Activated CD8-positive, alpha-beta memory T cell treated with anti-CD3 and anti-CD28 coated beads, Interleukin-2, amount 50 U/mL, for 4 hours (primary cell): ENCODE data around the gene SLC2A4RG.
"Not testable (repeated sequence)": the region's sequence is repeated elsewhere in the genome, so short reads cannot be mapped to it uniquely, and the experiment has no call there.

Source experiments
- DNase-seq: peaks from one replicate; pipeline ENCODE4 v3.0.0-alpha.2; 2020

The SLC2A4RG gene

DNA sequence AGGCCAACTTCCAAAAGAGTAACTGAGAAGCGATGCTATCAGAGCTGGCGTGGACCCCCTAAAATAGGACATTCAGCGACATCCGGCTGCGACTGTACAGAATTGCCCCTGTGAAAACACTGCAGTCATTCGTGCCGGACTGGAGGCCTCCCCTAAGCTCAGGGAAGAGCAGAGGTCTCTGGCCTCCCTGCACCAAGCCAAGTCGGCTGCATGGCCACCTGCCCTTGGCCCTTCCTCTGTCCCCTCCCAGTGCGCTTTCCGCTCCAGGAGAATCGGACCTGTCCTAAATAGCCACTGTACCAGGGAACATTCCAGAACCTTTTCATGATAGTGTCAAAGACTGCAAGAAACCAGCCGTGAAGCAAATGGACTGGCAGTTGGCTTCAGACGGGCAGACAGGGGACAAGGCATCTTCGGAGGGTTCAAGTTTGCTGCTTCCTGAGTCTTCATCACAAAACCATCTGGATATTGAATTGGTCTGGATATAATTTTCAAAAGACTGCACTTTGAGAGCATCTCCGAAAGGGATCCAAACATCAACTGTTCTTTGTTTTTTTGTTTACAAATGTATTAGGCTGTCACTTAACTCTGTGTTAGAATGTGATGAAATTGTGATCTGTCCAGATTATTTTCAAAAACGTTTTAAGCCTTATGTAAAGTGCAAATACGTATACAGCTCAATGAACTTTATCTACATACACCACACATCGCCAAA is 16.5 kb downstream of the SLC2A4RG start:
- no peak for DNase-seq

DNA sequence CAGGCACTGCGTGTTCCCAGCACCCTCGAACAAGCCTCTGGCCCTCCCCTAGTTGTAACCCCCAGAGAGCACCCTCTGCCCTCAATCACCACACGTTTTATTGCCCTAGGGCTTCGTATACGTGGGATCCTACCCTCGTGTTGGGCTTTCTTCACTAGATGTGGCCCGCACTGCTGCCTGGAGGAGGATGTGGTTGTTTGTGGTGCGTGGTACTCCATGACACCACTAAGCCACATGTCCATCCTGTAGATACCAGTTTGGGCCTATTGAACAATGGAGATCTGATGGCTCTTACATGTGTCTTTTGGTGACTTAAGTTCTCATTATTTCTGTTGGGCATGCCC is 17.0 kb downstream of the SLC2A4RG start:
- no peak for DNase-seq

GRCh38 chr20:63758152-63758551 is 18.6 kb downstream of the SLC2A4RG start:
- no peak for DNase-seq

GRCh38 chr20:63759377-63759901 is 19.9 kb downstream of the SLC2A4RG start:
- DNase-seq = no peak

DNA sequence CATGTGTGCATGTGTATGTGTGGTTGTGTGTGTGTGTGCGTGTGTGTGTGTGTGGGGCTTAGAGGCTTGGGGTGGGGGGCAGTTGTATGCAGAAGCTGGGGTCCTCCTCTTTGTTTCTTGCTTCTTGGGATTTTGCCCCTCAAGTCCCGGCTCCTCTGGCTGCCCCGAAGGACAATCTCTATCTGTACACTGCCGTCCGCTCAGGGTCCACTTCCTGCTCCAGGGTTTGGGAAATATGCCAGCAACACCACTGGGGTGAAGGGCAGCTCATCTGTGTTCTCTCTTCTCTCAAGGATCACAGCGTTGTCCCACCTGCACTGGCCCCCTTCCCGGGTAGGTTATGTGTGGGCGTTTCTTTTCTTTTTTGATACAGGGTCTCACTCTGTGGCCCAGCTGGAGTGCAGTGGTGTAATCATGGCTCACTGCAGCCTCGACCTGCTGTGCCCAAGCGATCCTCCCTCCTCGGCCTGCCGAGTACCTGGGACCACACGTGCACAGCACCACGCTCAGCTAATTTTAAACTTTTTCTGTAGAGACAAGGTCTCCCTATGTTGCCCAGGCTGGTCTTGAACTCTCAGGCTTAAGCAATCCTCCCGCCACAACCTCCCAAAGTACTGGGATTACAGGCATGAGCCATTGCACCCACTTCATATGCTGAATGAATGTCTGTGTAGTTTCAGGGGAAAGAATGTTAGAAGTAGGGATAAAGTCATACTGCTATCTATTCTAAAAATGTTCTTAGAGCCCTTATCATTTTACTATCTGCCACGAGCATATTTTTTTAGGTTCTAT is 25.7 kb downstream of the SLC2A4RG start:
- no peak for DNase-seq

GRCh38 chr20:63765902-63766301 is 26.3 kb downstream of the SLC2A4RG start:
- DNase-seq = no peak

- no peak for DNase-seq
Measured at GRCh38 chr20:63766695-63767426, 27.3 kb downstream of the SLC2A4RG start.

- no peak for DNase-seq
Measured at GRCh38 chr20:63767456-63767855, 27.9 kb downstream of the SLC2A4RG start.

DNA sequence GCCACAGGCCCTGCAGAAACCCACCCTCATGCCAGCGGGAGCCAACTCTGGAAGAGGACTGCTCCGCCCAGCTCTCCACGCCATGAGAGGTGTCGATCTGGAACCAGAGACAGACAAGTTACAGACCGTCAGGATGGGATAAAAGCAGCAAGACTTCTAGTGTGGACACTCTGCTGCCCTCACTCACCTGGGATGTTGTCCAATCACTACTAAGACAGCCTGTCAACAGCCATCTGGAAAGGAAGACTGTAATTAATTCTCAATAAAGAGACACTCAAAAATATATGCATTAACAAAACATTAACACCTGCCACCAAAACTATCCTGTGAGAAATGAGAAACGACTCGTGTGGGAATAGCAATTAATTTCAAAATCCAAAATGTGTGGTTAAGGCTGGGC is 28.3 kb downstream of the SLC2A4RG start:
- DNase-seq = no peak

DNA sequence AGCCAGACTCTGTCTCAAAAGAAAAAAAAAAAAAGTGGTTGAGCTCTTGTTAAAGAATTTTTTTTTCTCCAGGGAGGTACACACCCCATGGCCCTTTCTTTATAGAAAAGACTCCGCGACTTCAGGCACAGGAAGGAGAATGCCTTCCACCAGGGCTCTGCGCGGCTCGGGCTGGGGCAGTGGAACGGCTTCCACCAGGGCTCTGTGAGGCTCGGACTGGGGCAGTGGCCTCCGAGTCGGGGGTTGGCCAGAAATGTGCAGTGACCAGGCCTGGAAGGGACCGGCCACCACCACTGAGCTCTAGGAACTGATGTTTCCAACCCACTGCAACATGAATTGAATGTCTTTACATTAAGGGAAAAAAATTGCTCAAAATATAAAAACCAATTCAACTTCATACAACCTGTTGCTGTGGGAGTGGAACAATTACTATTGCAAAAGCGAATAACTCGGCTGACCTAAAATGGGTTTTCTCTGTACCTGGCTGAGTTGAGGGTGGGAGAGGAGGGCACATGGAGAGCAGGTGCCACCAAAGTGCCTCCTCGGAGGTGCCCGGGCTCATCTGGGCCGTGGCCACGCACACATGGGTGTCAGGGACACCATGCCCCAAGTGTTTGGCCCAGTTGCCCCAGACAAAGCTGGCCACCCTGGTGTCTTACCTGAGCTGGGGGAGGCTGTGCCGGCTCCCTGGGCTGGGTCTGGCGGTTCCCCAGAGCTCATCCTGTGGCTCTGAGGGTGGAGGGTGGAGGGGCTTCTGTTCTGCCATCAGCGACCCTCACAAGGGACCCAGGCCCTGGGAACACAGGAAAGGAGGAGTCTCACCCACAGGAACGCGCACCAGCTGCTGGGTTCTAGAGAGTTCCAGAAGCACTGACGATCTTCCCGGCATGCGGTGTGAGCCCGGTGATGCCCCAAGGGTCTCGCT is 29.3 kb downstream of the SLC2A4RG start:
- no peak for DNase-seq

- DNase-seq = no peak
Measured at GRCh38 chr20:63769891-63770474, 30.4 kb downstream of the SLC2A4RG start.

- no peak for DNase-seq
Measured at GRCh38 chr20:63771046-63771707, 31.6 kb downstream of the SLC2A4RG start.

- DNase-seq = no peak
Measured at GRCh38 chr20:63772781-63773518, 33.4 kb downstream of the SLC2A4RG start.

GRCh38 chr20:63773571-63774241 is 34.1 kb downstream of the SLC2A4RG start:
- DNase-seq = no peak

- no peak for DNase-seq
Measured at GRCh38 chr20:63774306-63774705, 34.7 kb downstream of the SLC2A4RG start.

DNA sequence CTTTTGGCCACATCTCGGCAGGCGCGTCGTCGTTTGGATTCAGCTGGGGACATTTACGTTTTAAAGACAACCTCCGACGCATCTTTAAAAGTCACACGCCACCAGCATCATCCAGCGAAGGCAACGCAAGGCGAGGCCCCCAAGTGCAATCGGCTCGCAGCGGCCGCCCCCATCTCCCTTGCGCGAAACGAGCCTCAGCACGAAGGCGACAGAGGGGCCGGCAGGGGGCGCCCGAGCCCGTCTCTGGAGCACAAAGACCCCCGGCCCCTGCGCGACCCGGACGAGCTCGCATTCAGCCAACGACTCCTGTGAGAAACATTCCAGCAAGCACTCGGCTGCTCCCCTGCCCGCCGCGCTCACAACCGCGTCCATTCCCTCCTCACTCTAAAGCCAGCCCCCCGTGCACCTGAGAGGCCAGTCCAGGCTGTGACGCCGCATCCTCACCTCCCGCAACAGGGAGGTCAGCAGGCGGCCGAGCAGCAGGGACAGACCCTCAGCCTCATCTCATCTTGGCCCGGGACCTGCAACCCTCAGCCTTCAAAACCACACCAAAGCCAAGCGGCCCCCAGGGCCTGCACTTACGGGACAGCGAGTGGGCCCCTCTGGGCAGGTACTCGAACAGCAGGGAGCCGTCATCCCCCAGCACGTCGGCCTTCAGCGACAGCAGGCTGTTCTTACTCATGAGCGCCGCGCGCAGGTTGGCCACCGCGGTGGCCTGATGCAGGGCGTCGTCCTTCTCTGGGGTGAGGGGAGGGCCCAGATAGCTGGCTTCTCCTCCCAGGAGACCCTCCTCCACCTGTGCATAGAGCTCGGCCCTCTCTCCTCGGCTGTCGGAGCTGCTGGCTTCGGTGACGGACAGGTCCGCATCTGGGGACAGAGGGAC is 35.8 kb downstream of the SLC2A4RG start:
- peak; percentile 44 for DNase-seq

- not testable (repeated sequence) for DNase-seq
Measured at GRCh38 chr20:63776875-63777274, 37.3 kb downstream of the SLC2A4RG start.

DNA sequence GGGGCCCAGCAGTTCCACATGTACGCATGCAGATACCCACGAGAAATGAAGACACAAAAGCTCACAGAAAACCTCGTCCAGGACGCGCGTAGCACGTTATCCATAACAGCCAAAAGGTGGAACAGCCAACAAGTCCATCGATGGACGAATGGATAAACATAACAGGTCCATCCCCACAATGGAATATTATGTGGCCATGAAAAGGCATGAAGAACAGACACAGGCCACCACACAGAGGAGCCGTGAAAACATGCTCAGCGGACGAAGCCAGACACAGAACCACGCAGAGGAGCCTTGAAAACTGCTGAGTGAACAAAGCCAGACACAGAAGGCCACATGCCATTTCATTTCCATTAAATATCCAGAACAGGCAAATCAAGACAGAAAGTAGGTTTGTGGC is 38.0 kb downstream of the SLC2A4RG start:
- no peak for DNase-seq
